22Rv1 (cell line): ENCODE data around the gene SSH2.

ENCODE experiments used
- ZFX ChIP-seq: fragments of 450-650 bp; IDR thresholded peaks from 2 replicates; pipeline ENCODE4 v1.6.1; 2017; ENCODE audit warnings: antibody characterized with exemption, borderline replicate concordance
- TF ChIP-seq, protein P1 (sequence below): fragments of 450-650 bp; IDR thresholded peaks from 2 replicates; pipeline ENCODE4 v1.5.1; 2017; ENCODE audit warnings: mild to moderate bottlenecking

DNA sequence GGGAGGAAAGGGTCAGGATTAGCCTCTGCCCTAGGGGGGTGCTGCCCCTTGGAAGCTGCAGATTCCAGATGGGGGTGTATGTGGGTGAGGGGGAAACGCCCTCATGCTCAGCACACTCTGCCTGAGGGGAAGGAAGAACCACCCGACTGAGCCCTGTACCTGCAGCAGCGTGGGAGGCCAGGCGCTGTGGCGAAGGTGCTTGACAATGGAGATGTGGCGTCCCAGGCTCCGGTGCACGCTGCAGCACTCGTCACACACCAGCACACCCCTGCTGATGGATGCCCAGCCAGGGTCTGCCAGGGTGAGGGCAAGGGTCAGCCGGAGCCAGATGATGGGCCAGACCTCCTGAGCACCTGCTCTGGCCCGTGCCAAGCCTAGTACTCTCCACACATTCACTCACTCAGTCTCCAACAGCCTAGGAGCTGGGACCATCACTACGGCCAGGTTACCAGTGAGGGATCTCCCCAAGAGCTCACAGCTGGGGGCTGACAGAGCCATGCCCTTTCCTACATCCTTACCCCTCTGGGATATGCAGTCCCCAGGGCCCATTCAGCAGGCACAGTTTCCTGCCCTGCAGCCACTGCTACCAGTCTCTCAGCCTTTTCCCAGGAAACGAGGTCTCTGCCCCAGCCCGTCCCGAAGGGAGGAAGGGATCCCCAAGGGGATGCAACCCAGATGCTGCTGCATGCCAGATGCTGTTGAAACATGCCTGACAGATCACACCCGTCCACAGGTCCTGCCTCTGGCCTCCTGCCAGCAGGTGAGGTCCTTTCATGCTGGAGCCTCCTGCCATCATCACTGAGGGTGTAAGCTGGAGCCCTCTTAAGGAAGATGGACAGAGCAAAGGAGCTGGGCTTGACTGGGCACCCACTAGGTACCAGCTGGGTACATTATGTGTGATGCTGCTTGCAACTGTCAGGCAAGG lies 346.4 kb downstream of the SSH2 start:
- TF ChIP-seq, protein P1, sequence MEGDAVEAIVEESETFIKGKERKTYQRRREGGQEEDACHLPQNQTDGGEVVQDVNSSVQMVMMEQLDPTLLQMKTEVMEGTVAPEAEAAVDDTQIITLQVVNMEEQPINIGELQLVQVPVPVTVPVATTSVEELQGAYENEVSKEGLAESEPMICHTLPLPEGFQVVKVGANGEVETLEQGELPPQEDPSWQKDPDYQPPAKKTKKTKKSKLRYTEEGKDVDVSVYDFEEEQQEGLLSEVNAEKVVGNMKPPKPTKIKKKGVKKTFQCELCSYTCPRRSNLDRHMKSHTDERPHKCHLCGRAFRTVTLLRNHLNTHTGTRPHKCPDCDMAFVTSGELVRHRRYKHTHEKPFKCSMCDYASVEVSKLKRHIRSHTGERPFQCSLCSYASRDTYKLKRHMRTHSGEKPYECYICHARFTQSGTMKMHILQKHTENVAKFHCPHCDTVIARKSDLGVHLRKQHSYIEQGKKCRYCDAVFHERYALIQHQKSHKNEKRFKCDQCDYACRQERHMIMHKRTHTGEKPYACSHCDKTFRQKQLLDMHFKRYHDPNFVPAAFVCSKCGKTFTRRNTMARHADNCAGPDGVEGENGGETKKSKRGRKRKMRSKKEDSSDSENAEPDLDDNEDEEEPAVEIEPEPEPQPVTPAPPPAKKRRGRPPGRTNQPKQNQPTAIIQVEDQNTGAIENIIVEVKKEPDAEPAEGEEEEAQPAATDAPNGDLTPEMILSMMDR = no peak
- no peak for TF ChIP-seq ZFX
